DND-41 (cell line): Measurements from ENCODE around the gene TMEM86A.

Source experiments
- ATAC-seq: fragments of 200-7000 bp; cut with Tn5 transposase; 3 replicates; pipeline ENCODE4 v1.9.1; 2021; ENCODE audit warnings: low read depth; ENCODE audit not compliant: insufficient read depth
- DNase-seq: peaks from one replicate; pipeline ENCODE4 v3.0.0-alpha.2; 2020
- H2AFZ ChIP-seq: 2 replicates; pipeline ENCODE4 v1.6.0; 2012; ENCODE audit warnings: low read depth, low read length
- H3K27ac ChIP-seq: 2 replicates; pipeline ENCODE4 v1.5.1; 2012; ENCODE audit warnings: low read length, inconsistent platforms
- H3K27me3 ChIP-seq: fragments of 200-600 bp; sonication (generic); 2 replicates; pipeline ENCODE4 v1.6.0; 2012; ENCODE audit warnings: low read length, mild to moderate bottlenecking, inconsistent platforms; ENCODE audit not compliant: insufficient read depth, poor library complexity
- H3K36me3 ChIP-seq: 2 replicates; pipeline ENCODE4 v1.5.1; 2012; ENCODE audit warnings: low read length, inconsistent platforms; ENCODE audit not compliant: insufficient read depth
- H3K4me1 ChIP-seq: 2 replicates; pipeline ENCODE4 v1.5.1; 2012; ENCODE audit warnings: mild to moderate bottlenecking, low read length; ENCODE audit not compliant: insufficient read depth
- H3K4me2 ChIP-seq: 2 replicates; pipeline ENCODE4 v1.6.0; 2012; ENCODE audit warnings: mild to moderate bottlenecking, moderate library complexity, low read length, inconsistent platforms; ENCODE audit not compliant: insufficient read depth
- H3K4me3 ChIP-seq, 2 experiments: fragments of 200-600 bp in 1 of 2; shearing (Covaris generic) in 1 of 2; 2 replicates each; pipeline ENCODE4 v1.5.1; 2012 to 2016; ENCODE audit warnings: inconsistent platforms in 2 of 2, low read length in 2 of 2, mild to moderate bottlenecking in 2 of 2, low read depth in 1 of 2, moderate library complexity in 1 of 2
- H3K79me2 ChIP-seq: 2 replicates; pipeline ENCODE4 v1.6.0; 2012; ENCODE audit warnings: low read length, inconsistent platforms; ENCODE audit not compliant: insufficient read depth
- H3K9ac ChIP-seq: 2 replicates; pipeline ENCODE4 v1.6.0; 2012; ENCODE audit warnings: low read depth, mild to moderate bottlenecking, inconsistent platforms, low read length, moderate library complexity
- H3K9me3 ChIP-seq: 2 replicates; pipeline ENCODE4 v1.5.1; 2012; ENCODE audit warnings: low read length, moderate library complexity, mild to moderate bottlenecking, inconsistent platforms; ENCODE audit not compliant: insufficient read depth, severe bottlenecking
- H4K20me1 ChIP-seq: 2 replicates; pipeline ENCODE4 v1.6.0; 2012; ENCODE audit warnings: low read length; ENCODE audit not compliant: insufficient read depth
- CTCF ChIP-seq: IDR thresholded peaks from 2 replicates; pipeline ENCODE4 v1.5.1; 2012; ENCODE audit warnings: borderline replicate concordance, low read length, moderate library complexity, mild to moderate bottlenecking; ENCODE audit not compliant: poor library complexity, severe bottlenecking; ENCODE audit errors: extremely low read depth
- EZH2 ChIP-seq: IDR thresholded peaks from 3 replicates; pipeline ENCODE4 v1.6.1; 2012; ENCODE audit warnings: borderline replicate concordance, low read depth, mild to moderate bottlenecking, moderate library complexity, low read length, inconsistent platforms; ENCODE audit not compliant: severe bottlenecking

TMEM86A gene

GRCh38 chr11:18714443-18714780 lies 15.8 kb downstream of the TMEM86A start:
- no peak overlapping the region for H3K9ac ChIP-seq
- no peaks in the 10 kb centered on the region for H4K20me1 ChIP-seq
- no peaks in the 10 kb centered on the region for H3K79me2 ChIP-seq
- TF ChIP-seq EZH2 = no peak
- no peak for TF ChIP-seq CTCF
- no peaks in the 10 kb centered on the region for H3K36me3 ChIP-seq
- no peaks in the 10 kb centered on the region for H3K4me1 ChIP-seq
- H3K4me2 ChIP-seq = no peak overlapping the region
- H3K4me3 ChIP-seq = no peak overlapping the region
- no peak overlapping the region for H2AFZ ChIP-seq
- H3K9me3 ChIP-seq = no peaks in the 10 kb centered on the region
- DNase-seq (no peak), ATAC-seq (no peak)
- H3K27me3 ChIP-seq = peaks cover 5% of the 10 kb centered on the region
- H3K27ac ChIP-seq = no peak overlapping the region

GRCh38 chr11:18715476-18715875 lies 16.9 kb downstream of the TMEM86A start:
- Histone ChIP-seq H2AFZ (no peak overlapping the region), H3K4me3 (no peak overlapping the region), H3K4me1 (no peaks in the 10 kb centered on the region), H3K27ac (no peak overlapping the region), H3K79me2 (no peaks in the 10 kb centered on the region), H3K27me3 (peaks cover 5% of the 10 kb centered on the region), H3K4me2 (no peak overlapping the region), H3K9ac (no peak overlapping the region), H3K9me3 (no peaks in the 10 kb centered on the region), H3K36me3 (no peaks in the 10 kb centered on the region), H4K20me1 (no peaks in the 10 kb centered on the region)
- TF ChIP-seq EZH2 (no peak), CTCF (no peak)
- ATAC-seq (no peak), DNase-seq (no peak)

- Histone ChIP-seq H4K20me1 (no peaks in the 10 kb centered on the region), H3K9me3 (no peaks in the 10 kb centered on the region), H3K79me2 (no peaks in the 10 kb centered on the region), H3K4me2 (no peak overlapping the region), H3K36me3 (no peaks in the 10 kb centered on the region), H3K4me1 (no peaks in the 10 kb centered on the region), H3K9ac (no peak overlapping the region), H2AFZ (no peak overlapping the region), H3K4me3 (no peak overlapping the region), H3K27ac (no peak overlapping the region), H3K27me3 (peaks cover 13% of the 10 kb centered on the region)
- DNase-seq = no peak
- TF ChIP-seq CTCF (no peak), EZH2 (no peak)
- no peak for ATAC-seq
Observed at GRCh38 chr11:18720091-18720807, 21.7 kb downstream of the TMEM86A start.
